H1 (cell line): ENCODE measurements around the gene USF1. TPM values are rescaled to one million over a fixed set of nuclear protein-coding genes. Genes with fewer than 3 reads are reported as not detected.

Source experiments
- BRCA1 ChIP-seq: IDR thresholded peaks from 2 replicates; pipeline ENCODE4 v1.6.1; 2012; ENCODE audit warnings: low read depth, low read length, improper control_type of control experiment
- EP300 ChIP-seq, 2 experiments: IDR thresholded peaks; 1 replicate in 1 of 2; 2 replicates in 1 of 2; pipeline ENCODE4 v1.6.1; 2011 to 2012; ENCODE audit warnings: low read depth in 2 of 2, low read length in 2 of 2, mild to moderate bottlenecking in 2 of 2, borderline replicate concordance in 1 of 2, inconsistent platforms in 1 of 2, moderate library complexity in 1 of 2
- EZH2 ChIP-seq: fragments of 200-600 bp; sonication (generic); IDR thresholded peaks from 2 replicates; pipeline ENCODE4 v1.7.1; 2012; ENCODE audit warnings: low read depth, mild to moderate bottlenecking, moderate library complexity, low read length, inconsistent platforms; ENCODE audit not compliant: severe bottlenecking
- GABPA ChIP-seq: IDR thresholded peaks from 2 replicates; pipeline ENCODE4 v1.6.1; 2011; ENCODE audit warnings: mild to moderate bottlenecking, low read length, moderate library complexity, borderline replicate concordance; ENCODE audit not compliant: insufficient read depth
- HDAC2 ChIP-seq, 2 experiments: fragments of 300-600 bp in 1 of 2; sonication (generic) in 1 of 2; IDR thresholded peaks; 2 replicates each; pipeline ENCODE4 v1.6.1; 2011 to 2012; ENCODE audit warnings: low read depth in 2 of 2, low read length in 2 of 2, mild to moderate bottlenecking in 2 of 2, moderate library complexity in 2 of 2, borderline replicate concordance in 1 of 2, inconsistent platforms in 1 of 2
- JUN ChIP-seq: IDR thresholded peaks from 2 replicates; pipeline ENCODE4 v1.6.1; 2011; ENCODE audit warnings: low read depth, mild to moderate bottlenecking, improper control_type of control experiment, low read length
- POLR2AphosphoS5 ChIP-seq: IDR thresholded peaks from 2 replicates; pipeline ENCODE4 v1.6.1; 2011; ENCODE audit warnings: low read depth, low read length
- RAD21 ChIP-seq, 2 experiments: IDR thresholded peaks in 1 of 2; conservative IDR thresholded peaks in 1 of 2; 2 replicates each; pipeline ENCODE4 v1.6.1; 2011; ENCODE audit warnings: low read depth in 2 of 2, low read length in 2 of 2, improper control_type of control experiment in 1 of 2, inconsistent platforms in 1 of 2, mild to moderate bottlenecking in 1 of 2, moderate library complexity in 1 of 2
- SAP30 ChIP-seq: fragments of 300-600 bp; sonication (generic); IDR thresholded peaks from 2 replicates; pipeline ENCODE4 v1.7.1; 2012; ENCODE audit warnings: low read length, moderate library complexity, mild to moderate bottlenecking, inconsistent platforms; ENCODE audit not compliant: insufficient read depth, insufficient replicate concordance
- SP1 ChIP-seq: IDR thresholded peaks from 2 replicates; pipeline ENCODE4 v1.6.1; 2011; ENCODE audit warnings: low read depth, low read length
- polyA plus RNA-seq, 7 experiments: library from polyadenylated mRNA; depleted of rRNA in 3 of 7; stranded (reverse) in 5 of 7; unstranded in 2 of 7; fragments of >200 nt in 5 of 7; fragments of 200-250 nt in 2 of 7; gene quantifications; 1 replicate in 5 of 7; 2 replicates in 1 of 7; 4 replicates in 1 of 7; pipeline versions ENCODE4 v1.2.1 to v1.2.3, GENCODE V29; 2011 to 2013; ENCODE audit warnings: missing spikeins in 2 of 7, mixed read lengths in 2 of 7
- total RNA-seq: library from RNA; stranded (reverse); fragmentation: NEBNext Ultra II Directional; extraction: Animal tissue kit (Norgen Biotek cat#: 25700); gene quantifications from 2 replicates; pipeline ENCODE4 v1.2.1, GENCODE V29; 2021
- TF ChIP-seq, protein P1 (sequence below): IDR thresholded peaks from 2 replicates; pipeline ENCODE4 v1.6.1; 2012; ENCODE audit warnings: low read length, inconsistent platforms
- TF ChIP-seq, protein P2 (sequence below): IDR thresholded peaks from 2 replicates; pipeline ENCODE4 v1.6.1; 2012; ENCODE audit warnings: inconsistent platforms
- TF ChIP-seq, protein P3 (sequence below): IDR thresholded peaks from 2 replicates; pipeline ENCODE4 v1.6.1; 2011; ENCODE audit warnings: low read depth, mild to moderate bottlenecking, low read length; ENCODE audit not compliant: insufficient read depth

USF1 gene
- total and polyA plus RNA-seq, 2 of the 8 experiments (the other 6 are each of a cell fraction or from before 2014, with no cell fraction given), result 45.7 to 68.9 TPM

DNA sequence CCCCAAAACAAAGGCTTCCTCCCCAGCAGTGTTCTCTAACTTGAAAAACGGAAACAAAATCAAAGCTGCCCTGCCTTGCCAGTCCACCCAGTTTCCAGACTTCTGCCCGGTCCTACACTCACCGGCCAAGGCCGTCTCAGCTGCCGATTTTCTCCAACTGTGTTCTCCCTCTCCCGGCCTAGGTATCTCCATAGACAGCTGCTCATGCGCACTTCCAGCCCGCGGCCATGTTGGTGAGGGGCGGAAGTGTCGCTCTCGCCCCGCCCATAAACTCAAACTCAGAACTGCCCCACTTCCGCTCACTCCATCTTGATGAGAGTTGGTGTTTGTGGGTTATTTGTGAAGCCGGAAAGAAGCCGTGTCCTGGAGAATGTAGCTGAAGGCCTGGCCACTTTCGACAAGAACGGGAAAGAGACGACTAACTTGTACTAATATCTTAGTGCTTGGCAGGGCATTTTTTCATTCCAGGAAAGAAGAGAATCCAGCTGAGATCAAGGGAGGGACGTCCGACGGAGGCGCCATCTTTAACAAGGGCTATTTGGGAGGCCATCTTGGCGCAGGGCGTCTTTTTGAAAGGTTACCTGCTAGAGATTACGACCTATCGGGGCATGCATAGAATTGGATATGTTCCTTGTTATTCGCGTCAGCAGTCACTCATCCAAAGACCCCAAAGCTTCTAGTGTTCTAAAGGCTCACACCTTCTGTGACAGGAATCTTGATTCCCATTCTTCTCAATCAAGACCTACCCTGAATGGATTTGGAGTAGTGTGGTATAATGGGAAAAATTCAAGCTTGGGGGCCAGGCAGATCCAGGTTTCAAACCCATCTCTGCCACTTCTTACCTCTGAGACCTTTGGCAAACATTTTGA lies at the start of gene USF1 (continued):
- TF ChIP-seq EZH2 (no peak), EP300 (IDR thresholded peaks at IDR 0.05; ENCODE audit: borderline replicate concordance in 1 of 2, low read depth in 2 of 2, low read length in 2 of 2) (no peak), SAP30 (peak; percentile 83), BRCA1 (no peak), SP1 (peak; percentile 70), JUN (no peak), RAD21 (IDR thresholded peaks at IDR 0.05 in 1 of 2, conservative IDR thresholded peaks at IDR 0.05 in 1 of 2; ENCODE audit: low read depth in 2 of 2, low read length in 2 of 2) (no peak), HDAC2 (IDR thresholded peaks at IDR 0.05; ENCODE audit: borderline replicate concordance in 1 of 2, low read depth in 2 of 2, low read length in 2 of 2) (0 out of 4 replicates have a peak, but pooled peaks of 1 of the 2 experiments have one; percentile 21), POLR2AphosphoS5 (peak; percentile 90), GABPA (peak; percentile 94)
- TF ChIP-seq, protein P1, sequence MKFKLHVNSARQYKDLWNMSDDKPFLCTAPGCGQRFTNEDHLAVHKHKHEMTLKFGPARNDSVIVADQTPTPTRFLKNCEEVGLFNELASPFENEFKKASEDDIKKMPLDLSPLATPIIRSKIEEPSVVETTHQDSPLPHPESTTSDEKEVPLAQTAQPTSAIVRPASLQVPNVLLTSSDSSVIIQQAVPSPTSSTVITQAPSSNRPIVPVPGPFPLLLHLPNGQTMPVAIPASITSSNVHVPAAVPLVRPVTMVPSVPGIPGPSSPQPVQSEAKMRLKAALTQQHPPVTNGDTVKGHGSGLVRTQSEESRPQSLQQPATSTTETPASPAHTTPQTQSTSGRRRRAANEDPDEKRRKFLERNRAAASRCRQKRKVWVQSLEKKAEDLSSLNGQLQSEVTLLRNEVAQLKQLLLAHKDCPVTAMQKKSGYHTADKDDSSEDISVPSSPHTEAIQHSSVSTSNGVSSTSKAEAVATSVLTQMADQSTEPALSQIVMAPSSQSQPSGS, result peak; percentile 65; the same call in 1 of the 2 replicates
- TF ChIP-seq, protein P2, sequence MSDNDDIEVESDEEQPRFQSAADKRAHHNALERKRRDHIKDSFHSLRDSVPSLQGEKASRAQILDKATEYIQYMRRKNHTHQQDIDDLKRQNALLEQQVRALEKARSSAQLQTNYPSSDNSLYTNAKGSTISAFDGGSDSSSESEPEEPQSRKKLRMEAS, result no peak; the same call in 1 of the 2 replicates
- TF ChIP-seq, protein P3, sequence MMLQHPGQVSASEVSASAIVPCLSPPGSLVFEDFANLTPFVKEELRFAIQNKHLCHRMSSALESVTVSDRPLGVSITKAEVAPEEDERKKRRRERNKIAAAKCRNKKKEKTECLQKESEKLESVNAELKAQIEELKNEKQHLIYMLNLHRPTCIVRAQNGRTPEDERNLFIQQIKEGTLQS, result no peak
- TF ChIP-seq, all 59 proteins: peak for 18
